ENCODE measurements around the gene PLPP3.
A peak's percentile ranks its signal among the peaks of the same experiment; 100 is the strongest.

Gene PLPP3

GRCh38 chr1:56452027-56453011 is 127.0 kb downstream of the PLPP3 start:
- Histone ChIP-seq H3K9ac (ENCODE audit: low read length) (no peak overlapping the region), H2BK120ac (ENCODE audit: insufficient read depth, low read length, poor library complexity) (peak overlapping the region; percentile 54), H4K8ac (ENCODE audit: low read depth, low read length) (no peak overlapping the region), H3K79me2 (ENCODE audit: control insufficient read depth, insufficient read depth, low read length, poor library complexity) (no peaks in the 10 kb centered on the region), H4K91ac (ENCODE audit: low read depth, low read length) (peak overlapping the region; percentile 38), H2AFZ (ENCODE audit: insufficient read depth, low read length, poor library complexity) (no peak overlapping the region), H3K18ac (ENCODE audit: low read length) (no peak overlapping the region), H3K36me3 (ENCODE audit: control insufficient read depth in 1 of 2, insufficient read depth in 2 of 2, low read length in 2 of 2) (no peaks in the 10 kb centered on the region), H3K79me1 (ENCODE audit: low read length) (peaks cover 11% of the 10 kb centered on the region), H3K4ac (ENCODE audit: low read depth, low read length) (no peak overlapping the region), H3K4me1 (ENCODE audit: control insufficient read depth in 1 of 2, insufficient read depth in 2 of 2, low read length in 2 of 2) (peaks cover 9 to 18% of the 10 kb centered on the region in 2 experiments), H3K4me2 (ENCODE audit: low read length) (no peak overlapping the region), H2BK12ac (ENCODE audit: low read length) (peak overlapping the region; percentile 73), H2AK5ac (ENCODE audit: low read length) (peak overlapping the region; percentile 30), H3K4me3 (ENCODE audit: low read depth, low read length) (no peak overlapping the region), H4K12ac (ENCODE audit: low read depth, low read length) (no peak overlapping the region), H3K27ac (ENCODE audit: low read depth, low read length) (no peak overlapping the region), H3K9me3 (ENCODE audit: insufficient read depth, low read depth, low read length) (no peaks in the 10 kb centered on the region), H3K27me3 (ENCODE audit: insufficient read depth, low read length) (no peaks in the 10 kb centered on the region), H3K23ac (ENCODE audit: low read length) (no peak overlapping the region), H3K14ac (ENCODE audit: low read length) (no peak overlapping the region), H2BK5ac (ENCODE audit: low read depth, low read length, poor library complexity) (no peak overlapping the region)
- no peak for DNase-seq
- no CpG with 5 or more reads among the region's 3 CpGs for WGBS (ENCODE audit: extremely low coverage, insufficient coverage, insufficient read length)

GRCh38 chr1:56451491-56451890 is 127.9 kb downstream of the PLPP3 start:
- Histone ChIP-seq H4K12ac (ENCODE audit: low read depth, low read length) (no peak overlapping the region), H2AFZ (ENCODE audit: insufficient read depth, low read length, poor library complexity) (no peak overlapping the region), H3K79me1 (ENCODE audit: low read length) (peaks cover 9% of the 10 kb centered on the region), H2BK12ac (ENCODE audit: low read length) (no peak overlapping the region), H3K4me2 (ENCODE audit: low read length) (no peak overlapping the region), H3K27ac (ENCODE audit: low read depth, low read length) (no peak overlapping the region), H4K91ac (ENCODE audit: low read depth, low read length) (no peak overlapping the region), H2BK5ac (ENCODE audit: low read depth, low read length, poor library complexity) (no peak overlapping the region), H3K79me2 (ENCODE audit: control insufficient read depth, insufficient read depth, low read length, poor library complexity) (no peaks in the 10 kb centered on the region), H3K27me3 (ENCODE audit: insufficient read depth, low read length) (no peaks in the 10 kb centered on the region), H4K8ac (ENCODE audit: low read depth, low read length) (no peak overlapping the region), H3K9me3 (ENCODE audit: insufficient read depth, low read depth, low read length) (no peaks in the 10 kb centered on the region), H3K18ac (ENCODE audit: low read length) (no peak overlapping the region), H2BK120ac (ENCODE audit: insufficient read depth, low read length, poor library complexity) (no peak overlapping the region), H3K36me3 (ENCODE audit: control insufficient read depth in 1 of 2, insufficient read depth in 2 of 2, low read length in 2 of 2) (no peaks in the 10 kb centered on the region), H3K4me1 (ENCODE audit: control insufficient read depth in 1 of 2, insufficient read depth in 2 of 2, low read length in 2 of 2) (peaks cover 5 to 18% of the 10 kb centered on the region in 2 experiments), H2AK5ac (ENCODE audit: low read length) (no peak overlapping the region), H3K4ac (ENCODE audit: low read depth, low read length) (no peak overlapping the region), H3K14ac (ENCODE audit: low read length) (no peak overlapping the region), H3K4me3 (ENCODE audit: low read depth, low read length) (no peak overlapping the region), H3K9ac (ENCODE audit: low read length) (no peak overlapping the region), H3K23ac (ENCODE audit: low read length) (no peak overlapping the region)
- no CpG with 5 or more reads among the region's 5 CpGs for WGBS (ENCODE audit: extremely low coverage, insufficient coverage, insufficient read length)
- DNase-seq: no peak

- H3K36me3 ChIP-seq (ENCODE audit: control insufficient read depth in 1 of 2, insufficient read depth in 2 of 2, low read length in 2 of 2): no peaks in the 10 kb centered on the region
- peaks cover 8% of the 10 kb centered on the region for H3K79me1 ChIP-seq (ENCODE audit: low read length)
- DNase-seq: no peak
- H3K4me2 ChIP-seq (ENCODE audit: low read length): no peak overlapping the region
- no peak overlapping the region for H2BK5ac ChIP-seq (ENCODE audit: low read depth, low read length, poor library complexity)
- H3K4ac ChIP-seq (ENCODE audit: low read depth, low read length): peak overlapping the region; percentile 9
- H3K4me3 ChIP-seq (ENCODE audit: low read depth, low read length): no peak overlapping the region
- peak overlapping the region; percentile 8 for H2BK120ac ChIP-seq (ENCODE audit: insufficient read depth, low read length, poor library complexity)
- WGBS (ENCODE audit: extremely low coverage, insufficient coverage, insufficient read length): no CpG with 5 or more reads among the region's 4 CpGs
- no peak overlapping the region for H3K9ac ChIP-seq (ENCODE audit: low read length)
- H4K12ac ChIP-seq (ENCODE audit: low read depth, low read length): peak overlapping the region; percentile 27
- H2AK5ac ChIP-seq (ENCODE audit: low read length): peak overlapping the region; percentile 76
- H4K8ac ChIP-seq (ENCODE audit: low read depth, low read length): peak overlapping the region; percentile 15
- no peak overlapping the region for H3K18ac ChIP-seq (ENCODE audit: low read length)
- no peaks in the 10 kb centered on the region for H3K79me2 ChIP-seq (ENCODE audit: control insufficient read depth, insufficient read depth, low read length, poor library complexity)
- H3K4me1 ChIP-seq (ENCODE audit: control insufficient read depth in 1 of 2, insufficient read depth in 2 of 2, low read length in 2 of 2): peaks cover 4 to 16% of the 10 kb centered on the region in 2 experiments
- H3K27ac ChIP-seq (ENCODE audit: low read depth, low read length): no peak overlapping the region
- no peak overlapping the region for H3K23ac ChIP-seq (ENCODE audit: low read length)
- H3K27me3 ChIP-seq (ENCODE audit: insufficient read depth, low read length): no peaks in the 10 kb centered on the region
- no peaks in the 10 kb centered on the region for H3K9me3 ChIP-seq (ENCODE audit: insufficient read depth, low read depth, low read length)
- peak overlapping the region; percentile 28 for H3K14ac ChIP-seq (ENCODE audit: low read length)
- peak overlapping the region; percentile 55 for H2AFZ ChIP-seq (ENCODE audit: insufficient read depth, low read length, poor library complexity)
- H4K91ac ChIP-seq (ENCODE audit: low read depth, low read length): peak overlapping the region; percentile 46
- peak overlapping the region; percentile 46 for H2BK12ac ChIP-seq (ENCODE audit: low read length)
Observed at GRCh38 chr1:56450004-56450666, 129.2 kb downstream of the PLPP3 start.

DNA sequence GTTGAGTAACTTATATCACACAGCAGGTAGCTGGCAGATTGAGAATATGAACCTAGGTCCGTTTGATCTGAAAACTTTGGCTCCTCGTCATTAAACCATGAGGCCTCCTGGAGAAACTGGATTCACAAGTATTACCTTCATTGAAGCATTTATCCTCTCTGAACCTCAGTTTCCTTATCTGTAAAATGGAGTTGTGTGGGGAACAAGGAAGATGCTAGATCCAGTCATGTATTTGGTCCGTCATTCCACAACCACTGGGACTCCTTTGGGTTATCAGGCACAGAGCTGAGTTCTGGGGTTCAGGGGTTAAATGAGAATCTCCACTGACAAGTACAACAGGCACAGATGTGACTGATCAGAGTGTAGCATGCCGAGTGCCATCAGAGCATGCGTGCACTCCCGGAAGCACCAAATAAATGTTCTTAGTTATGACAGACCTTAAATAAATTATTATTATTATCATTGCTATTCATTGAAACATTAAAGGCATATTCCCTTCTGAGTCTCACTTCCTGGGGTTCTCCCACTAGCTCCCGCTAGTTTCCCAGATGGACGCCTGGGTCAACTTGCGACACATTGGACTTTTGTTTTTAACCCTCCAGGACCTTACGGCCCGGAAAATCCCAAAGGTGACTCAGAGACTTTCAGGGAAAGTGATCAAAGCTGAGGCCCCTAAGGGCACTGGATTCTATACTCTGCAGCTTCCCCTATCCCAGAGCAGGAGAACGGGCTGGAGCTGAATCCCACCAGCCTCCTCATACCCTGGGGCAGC is 130.6 kb downstream of the PLPP3 start:
- no peak overlapping the region for H3K4me2 ChIP-seq (ENCODE audit: low read length)
- no CpG with 5 or more reads among the region's 12 CpGs for WGBS (ENCODE audit: extremely low coverage, insufficient coverage, insufficient read length)

More for the DNA sequence above, 130.6 kb downstream of the PLPP3 start:
- no peak overlapping the region for H4K91ac ChIP-seq (ENCODE audit: low read depth, low read length)
- no peak overlapping the region for H2AFZ ChIP-seq (ENCODE audit: insufficient read depth, low read length, poor library complexity)
- peaks cover 4 to 15% of the 10 kb centered on the region in 2 experiments for H3K4me1 ChIP-seq (ENCODE audit: control insufficient read depth in 1 of 2, insufficient read depth in 2 of 2, low read length in 2 of 2)
- H3K18ac ChIP-seq (ENCODE audit: low read length): no peak overlapping the region
- no peaks in the 10 kb centered on the region for H3K27me3 ChIP-seq (ENCODE audit: insufficient read depth, low read length)
- H3K9ac ChIP-seq (ENCODE audit: low read length): no peak overlapping the region
- H3K79me2 ChIP-seq (ENCODE audit: control insufficient read depth, insufficient read depth, low read length, poor library complexity): no peaks in the 10 kb centered on the region
- H2BK12ac ChIP-seq (ENCODE audit: low read length): no peak overlapping the region
- H3K36me3 ChIP-seq (ENCODE audit: control insufficient read depth in 1 of 2, insufficient read depth in 2 of 2, low read length in 2 of 2): no peaks in the 10 kb centered on the region
- H2BK5ac ChIP-seq (ENCODE audit: low read depth, low read length, poor library complexity): no peak overlapping the region
- H3K9me3 ChIP-seq (ENCODE audit: insufficient read depth, low read depth, low read length): no peaks in the 10 kb centered on the region
- H3K23ac ChIP-seq (ENCODE audit: low read length): no peak overlapping the region
- DNase-seq: peak; percentile 34 to 52
- no peak overlapping the region for H3K14ac ChIP-seq (ENCODE audit: low read length)
- H3K27ac ChIP-seq (ENCODE audit: low read depth, low read length): no peak overlapping the region
- H4K12ac ChIP-seq (ENCODE audit: low read depth, low read length): no peak overlapping the region
- H2BK120ac ChIP-seq (ENCODE audit: insufficient read depth, low read length, poor library complexity): no peak overlapping the region
- no peak overlapping the region for H3K4ac ChIP-seq (ENCODE audit: low read depth, low read length)
- no peak overlapping the region for H3K4me3 ChIP-seq (ENCODE audit: low read depth, low read length)
- peaks cover 7% of the 10 kb centered on the region for H3K79me1 ChIP-seq (ENCODE audit: low read length)
- no peak overlapping the region for H4K8ac ChIP-seq (ENCODE audit: low read depth, low read length)
- no peak overlapping the region for H2AK5ac ChIP-seq (ENCODE audit: low read length)

Measured in trophoblast cell (in vitro differentiated cells and primary cell).